HCT116 (cell line): ENCODE data around the gene BLACAT1. TPM values are rescaled to one million over a fixed set of nuclear protein-coding genes. Genes with fewer than 3 reads are reported as not detected.

Experiments used
- ATAC-seq: fragments of 200-7000 bp; cut with Tn5 transposase; 2 replicates; pipeline ENCODE4 v1.9.1; 2020; ENCODE audit warnings: mild to moderate bottlenecking, moderate library complexity
- BruUV-seq: library from RNA; stranded (reverse); fragments of 400-500 nt; replicated peaks from 2 replicates; lab custom pipeline; 2021; lab: Mats Ljungman, UMichigan
- CTCF ChIA-PET: fragments of 300-600 bp; sonication (Branson Sonifier 250); formaldehyde crosslinking; loops from one replicate; lab custom pipeline; 2021; ENCODE audit warnings: antibody characterized with exemption; lab: Charles Lee
- POLR2A ChIA-PET: fragments of 300-600, 350-600 bp; sonication (Branson Sonifier 250); formaldehyde crosslinking; loops from one replicate; lab custom pipeline; 2021; ENCODE audit warnings: antibody characterized with exemption; lab: Charles Lee
- RAD21 ChIA-PET, 2 experiments: fragments of 300-600 bp; sonication (Branson Sonifier 250); formaldehyde crosslinking; loops; one replicate each; lab custom pipeline; 2023; ENCODE audit warnings: low total read pairs in 2 of 2; ENCODE audit not compliant: uncharacterized antibody in 2 of 2, unreplicated experiment in 2 of 2, low non-redundant PET in 1 of 2; lab: Charles Lee
- DNase-seq: peaks from one replicate; pipeline ENCODE4 v3.0.0-alpha.2; 2010; ENCODE audit warnings: low read depth, low spot score
- H2AFZ ChIP-seq: fragments of 200-600 bp; shearing (Covaris generic), sonication (generic); 2 replicates; pipeline ENCODE4 v1.6.1; 2017; ENCODE audit warnings: low read depth, mixed run types, mixed read lengths, antibody characterized with exemption, low read length; ENCODE audit not compliant: poor library complexity, severe bottlenecking
- H3K27ac ChIP-seq: 2 replicates; pipeline ENCODE4 v1.5.1; 2012; ENCODE audit warnings: low read depth, low read length
- H3K27me3 ChIP-seq: fragments of 200-600 bp; sonication (generic); 2 replicates; pipeline ENCODE4 v1.6.1; 2016; ENCODE audit warnings: mixed run types, low read length, mixed read lengths; ENCODE audit not compliant: insufficient read depth
- H3K36me3 ChIP-seq, 2 experiments: fragments of 200-500 bp in 1 of 2; fragments of 200-600 bp in 1 of 2; sonication (Bioruptor generic) in 1 of 2; sonication (generic) in 1 of 2; 2 replicates each; pipeline versions ENCODE4 v1.5.1 to v1.6.1; 2014 to 2016; ENCODE audit warnings: low read length in 2 of 2, inconsistent platforms in 1 of 2, mixed read lengths in 1 of 2, mixed run types in 1 of 2; ENCODE audit not compliant: insufficient read depth in 2 of 2, control insufficient read depth in 1 of 2
- H3K4me1 ChIP-seq, 2 experiments: fragments of 200-600 bp in 1 of 2; sonication (generic) in 1 of 2; 2 replicates each; pipeline versions ENCODE4 v1.5.1 to v1.6.1; 2012 to 2017; ENCODE audit warnings: low read length in 2 of 2, inconsistent platforms in 1 of 2, mild to moderate bottlenecking in 1 of 2, mixed read lengths in 1 of 2, mixed run types in 1 of 2, moderate library complexity in 1 of 2; ENCODE audit not compliant: insufficient read depth in 2 of 2, control insufficient read depth in 1 of 2
- H3K4me2 ChIP-seq: fragments of 200-600 bp; sonication (generic); 2 replicates; pipeline ENCODE4 v1.6.1; 2017; ENCODE audit warnings: mixed run types, low read length, mixed read lengths
- H3K4me3 ChIP-seq, 2 experiments: fragments of 200-600 bp in 1 of 2; sonication (generic) in 1 of 2; replicated peaks in 1 of 2; 2 replicates each; pipeline ENCODE4 v1.5.1; 2011 to 2016; ENCODE audit warnings: low read length in 2 of 2, control low read depth in 1 of 2, low read depth in 1 of 2, mild to moderate bottlenecking in 1 of 2, mixed read lengths in 1 of 2, mixed run types in 1 of 2
- H3K79me2 ChIP-seq: fragments of 200-600 bp; sonication (generic); 2 replicates; pipeline ENCODE4 v1.6.1; 2017; ENCODE audit warnings: mild to moderate bottlenecking, mixed run types, low read length, moderate library complexity, mixed read lengths; ENCODE audit not compliant: insufficient read depth
- H3K9ac ChIP-seq: fragments of 200-600 bp; sonication (generic); 2 replicates; pipeline ENCODE4 v1.6.1; 2016; ENCODE audit warnings: low read length, mixed read lengths
- H3K9me2 ChIP-seq: fragments of 200-600 bp; sonication (generic), shearing (Covaris generic); 2 replicates; pipeline ENCODE4 v1.6.1; 2017; ENCODE audit warnings: mixed run types, mild to moderate bottlenecking, moderate library complexity; ENCODE audit not compliant: insufficient read depth
- H3K9me3 ChIP-seq, 2 experiments: fragments of 200-500 bp in 1 of 2; fragments of 200-600 bp in 1 of 2; sonication (Bioruptor generic) in 1 of 2; sonication (generic) in 1 of 2; 2 replicates each; pipeline ENCODE4 v1.6.1; 2014 to 2017; ENCODE audit warnings: low read length in 2 of 2, mixed read lengths in 2 of 2, inconsistent platforms in 1 of 2, low read depth in 1 of 2, mild to moderate bottlenecking in 1 of 2, mixed run types in 1 of 2, moderate library complexity in 1 of 2; ENCODE audit not compliant: control insufficient read depth in 1 of 2, insufficient read depth in 1 of 2
- H4K20me1 ChIP-seq: fragments of 200-600 bp; sonication (generic), shearing (Covaris generic); 2 replicates; pipeline ENCODE4 v1.6.1; 2017; ENCODE audit warnings: mixed run types, mild to moderate bottlenecking, moderate library complexity; ENCODE audit not compliant: insufficient read depth
- ZFX ChIP-seq: fragments of 450-650 bp; IDR thresholded peaks from 2 replicates; pipeline ENCODE4 v1.6.1; 2017
- intact Hi-C: fragments of 100-400 bp; cut with micrococcal nuclease; formaldehyde crosslinking; loops from 2 replicates; pipeline ENCODE4 v1.10.0; 2022
- total RNA-seq: library from RNA; stranded (reverse); gene quantifications from one replicate; pipeline ENCODE4 v1.2.1, GENCODE V29; 2021; ENCODE audit not compliant: unreplicated experiment
- TF ChIP-seq, protein P1 (sequence below): IDR thresholded peaks from 2 replicates; pipeline ENCODE4 v1.6.1; 2012; ENCODE audit warnings: low read depth

BLACAT1 gene
- total RNA-seq, 1 experiment from 2014 or later: 3.9 TPM

DNA sequence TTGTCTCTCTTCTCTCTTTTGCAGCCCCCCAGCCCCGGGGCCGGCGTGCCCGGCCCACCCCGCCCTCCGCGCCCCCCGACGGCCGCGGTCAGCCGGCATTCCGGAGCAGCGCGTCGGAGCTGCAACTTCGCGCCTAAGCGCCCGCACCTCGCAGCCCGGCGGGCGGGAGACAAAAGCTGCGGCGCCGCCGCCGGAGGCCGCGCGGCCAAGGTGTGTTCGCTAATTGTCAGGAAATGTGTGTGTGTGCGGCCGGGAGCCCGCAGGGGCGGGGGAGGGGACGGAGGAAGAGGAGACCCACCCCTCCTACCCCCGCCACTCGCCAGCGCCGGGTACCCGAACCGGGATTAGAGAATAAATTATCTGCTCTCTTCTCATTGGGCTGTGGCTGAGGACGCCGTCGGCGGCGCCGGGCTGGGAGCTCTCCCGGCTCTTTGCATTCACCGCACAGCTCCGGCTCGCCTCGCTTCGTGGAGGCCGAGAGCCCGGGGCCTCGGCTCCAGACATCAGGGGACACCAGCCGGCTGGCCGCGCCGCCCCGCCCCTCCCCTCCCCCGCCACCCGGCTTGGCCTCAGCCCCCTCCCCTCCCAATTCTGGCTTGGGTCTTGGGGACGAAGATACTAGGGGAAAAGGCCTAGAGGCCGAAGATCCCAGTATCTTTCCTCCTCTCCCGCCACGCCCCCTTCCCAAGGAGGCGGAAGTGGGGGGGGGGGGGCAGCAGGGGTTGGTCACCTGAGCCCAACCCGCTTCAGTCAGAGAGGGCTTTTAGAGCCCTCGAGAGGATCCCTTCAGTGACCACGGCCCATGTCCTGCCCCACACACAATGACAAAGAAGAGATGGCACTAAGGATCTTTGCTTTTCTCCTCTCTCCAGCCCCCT is 1.3 kb upstream of the BLACAT1 start:
- H3K9ac ChIP-seq: peak overlapping the region; percentile 48; the same call in 1 of the 2 replicates
- H3K27me3 ChIP-seq: peaks cover 11% of the 10 kb centered on the region; the same call in 1 of the 2 replicates
- intact Hi-C loops: no loop called here
- H3K9me2 ChIP-seq: no peaks in the 10 kb centered on the region
- H3K9me3 ChIP-seq: no peaks in the 10 kb centered on the region
- peak overlapping the region; percentile 86 for H3K4me2 ChIP-seq
- H3K79me2 ChIP-seq: no peaks in the 10 kb centered on the region
- no TSS peak for BruUV-seq
- H3K4me3 ChIP-seq: peak overlapping the region; percentile 45 to 60
- RAD21 ChIA-PET: interaction anchor here in 1 of 2 experiments (0.7 kb wide), 2 partner anchors 16 to 28 kb away, joined by 3 to 5 read pairs; no protein-coding TSS in a partner anchor
- ATAC-seq (peak; percentile 78), DNase-seq (no peak)
- CTCF ChIA-PET: interaction anchor here (1.0 to 2.9 kb wide), 3 partner anchors 16 to 28 kb away, joined by 3 to 11 read pairs (median 4); no protein-coding TSS in a partner anchor
- POLR2A ChIA-PET: interaction anchor here (1.0 kb wide), 1 partner anchor 19 kb away, joined by 4 read pairs; no protein-coding TSS in a partner anchor
- H3K4me1 ChIP-seq: peaks cover 11 to 40% of the 10 kb centered on the region in 2 experiments
- H4K20me1 ChIP-seq: no peaks in the 10 kb centered on the region
- TF ChIP-seq ZFX: peak; percentile 44; the same call in 1 of the 2 replicates
- TF ChIP-seq, protein P1, sequence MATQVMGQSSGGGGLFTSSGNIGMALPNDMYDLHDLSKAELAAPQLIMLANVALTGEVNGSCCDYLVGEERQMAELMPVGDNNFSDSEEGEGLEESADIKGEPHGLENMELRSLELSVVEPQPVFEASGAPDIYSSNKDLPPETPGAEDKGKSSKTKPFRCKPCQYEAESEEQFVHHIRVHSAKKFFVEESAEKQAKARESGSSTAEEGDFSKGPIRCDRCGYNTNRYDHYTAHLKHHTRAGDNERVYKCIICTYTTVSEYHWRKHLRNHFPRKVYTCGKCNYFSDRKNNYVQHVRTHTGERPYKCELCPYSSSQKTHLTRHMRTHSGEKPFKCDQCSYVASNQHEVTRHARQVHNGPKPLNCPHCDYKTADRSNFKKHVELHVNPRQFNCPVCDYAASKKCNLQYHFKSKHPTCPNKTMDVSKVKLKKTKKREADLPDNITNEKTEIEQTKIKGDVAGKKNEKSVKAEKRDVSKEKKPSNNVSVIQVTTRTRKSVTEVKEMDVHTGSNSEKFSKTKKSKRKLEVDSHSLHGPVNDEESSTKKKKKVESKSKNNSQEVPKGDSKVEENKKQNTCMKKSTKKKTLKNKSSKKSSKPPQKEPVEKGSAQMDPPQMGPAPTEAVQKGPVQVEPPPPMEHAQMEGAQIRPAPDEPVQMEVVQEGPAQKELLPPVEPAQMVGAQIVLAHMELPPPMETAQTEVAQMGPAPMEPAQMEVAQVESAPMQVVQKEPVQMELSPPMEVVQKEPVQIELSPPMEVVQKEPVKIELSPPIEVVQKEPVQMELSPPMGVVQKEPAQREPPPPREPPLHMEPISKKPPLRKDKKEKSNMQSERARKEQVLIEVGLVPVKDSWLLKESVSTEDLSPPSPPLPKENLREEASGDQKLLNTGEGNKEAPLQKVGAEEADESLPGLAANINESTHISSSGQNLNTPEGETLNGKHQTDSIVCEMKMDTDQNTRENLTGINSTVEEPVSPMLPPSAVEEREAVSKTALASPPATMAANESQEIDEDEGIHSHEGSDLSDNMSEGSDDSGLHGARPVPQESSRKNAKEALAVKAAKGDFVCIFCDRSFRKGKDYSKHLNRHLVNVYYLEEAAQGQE: no peak
- H3K36me3 ChIP-seq: no peaks in the 10 kb centered on the region
- H3K27ac ChIP-seq: peak overlapping the region; percentile 23; the same call in 1 of the 2 replicates
- H2AFZ ChIP-seq: peak overlapping the region; percentile 76
